B cell (primary cell): ENCODE measurements around the gene FOXN1.

ENCODE experiments used
- EZH2 ChIP-seq: IDR thresholded peaks from 2 replicates; pipeline ENCODE4 v1.6.1; 2012; ENCODE audit warnings: borderline replicate concordance, low read depth, mild to moderate bottlenecking, moderate library complexity, low read length; ENCODE audit not compliant: insufficient read depth, poor library complexity, severe bottlenecking
- TF ChIP-seq, protein P1 (sequence below): fragments of 200-600 bp; IDR thresholded peaks from one replicate; pipeline ENCODE4 v1.8.0; 2022; ENCODE audit warnings: antibody characterized with exemption, mild to moderate bottlenecking

DNA sequence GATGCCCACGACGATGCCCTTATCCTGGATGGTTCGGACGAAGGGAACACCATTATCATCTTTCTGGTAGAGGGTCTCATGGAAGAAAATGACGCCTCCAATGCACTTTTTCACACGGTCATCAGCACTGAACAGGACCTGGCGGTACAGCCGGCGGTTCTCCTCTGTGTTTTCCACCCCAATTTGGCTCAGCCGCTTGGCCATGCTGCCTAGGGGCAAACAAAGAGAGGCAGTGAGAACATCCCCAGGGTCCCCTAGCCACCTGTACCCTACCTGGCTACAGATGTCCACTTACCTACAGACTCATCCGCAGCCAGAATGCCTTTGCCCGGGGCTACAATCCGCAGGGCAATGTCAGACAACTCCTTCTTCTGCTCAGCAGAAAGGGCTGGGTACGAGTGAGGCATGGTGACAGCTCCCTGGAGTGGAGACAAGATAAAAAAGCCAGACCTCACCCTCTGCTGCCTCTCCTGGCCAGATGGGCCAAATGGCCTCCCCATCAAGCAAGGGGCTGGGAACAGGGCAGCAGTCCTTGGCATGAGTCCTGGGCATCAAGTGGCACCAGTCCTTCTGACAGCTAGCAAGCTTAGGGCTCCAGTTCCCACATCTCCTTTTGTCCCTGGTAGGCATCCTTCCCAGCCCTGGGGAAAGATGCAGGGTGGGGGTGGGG is 69.1 kb downstream of the FOXN1 start:
- TF ChIP-seq, protein P1, sequence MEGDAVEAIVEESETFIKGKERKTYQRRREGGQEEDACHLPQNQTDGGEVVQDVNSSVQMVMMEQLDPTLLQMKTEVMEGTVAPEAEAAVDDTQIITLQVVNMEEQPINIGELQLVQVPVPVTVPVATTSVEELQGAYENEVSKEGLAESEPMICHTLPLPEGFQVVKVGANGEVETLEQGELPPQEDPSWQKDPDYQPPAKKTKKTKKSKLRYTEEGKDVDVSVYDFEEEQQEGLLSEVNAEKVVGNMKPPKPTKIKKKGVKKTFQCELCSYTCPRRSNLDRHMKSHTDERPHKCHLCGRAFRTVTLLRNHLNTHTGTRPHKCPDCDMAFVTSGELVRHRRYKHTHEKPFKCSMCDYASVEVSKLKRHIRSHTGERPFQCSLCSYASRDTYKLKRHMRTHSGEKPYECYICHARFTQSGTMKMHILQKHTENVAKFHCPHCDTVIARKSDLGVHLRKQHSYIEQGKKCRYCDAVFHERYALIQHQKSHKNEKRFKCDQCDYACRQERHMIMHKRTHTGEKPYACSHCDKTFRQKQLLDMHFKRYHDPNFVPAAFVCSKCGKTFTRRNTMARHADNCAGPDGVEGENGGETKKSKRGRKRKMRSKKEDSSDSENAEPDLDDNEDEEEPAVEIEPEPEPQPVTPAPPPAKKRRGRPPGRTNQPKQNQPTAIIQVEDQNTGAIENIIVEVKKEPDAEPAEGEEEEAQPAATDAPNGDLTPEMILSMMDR: no peak
- no peak for TF ChIP-seq EZH2
